A673 (cell line): Measurements from ENCODE around the gene CAPN1.

ENCODE experiments used
- EZH2 ChIP-seq: fragments of 200-600 bp; sonication (generic); IDR thresholded peaks from 2 replicates; pipeline ENCODE4 v1.6.1; 2017; ENCODE audit warnings: borderline replicate concordance, low read depth, mild to moderate bottlenecking, mixed read lengths, antibody characterized with exemption, low read length; ENCODE audit not compliant: poor library complexity, severe bottlenecking
- TF ChIP-seq, protein P1 (sequence below): fragments of 300-800, 200-600 bp; sonication (generic); conservative IDR thresholded peaks from 2 replicates; pipeline ENCODE4 v1.5.1; 2017; ENCODE audit warnings: low read depth, mild to moderate bottlenecking, antibody characterized with exemption, low read length, moderate library complexity, mixed read lengths

DNA sequence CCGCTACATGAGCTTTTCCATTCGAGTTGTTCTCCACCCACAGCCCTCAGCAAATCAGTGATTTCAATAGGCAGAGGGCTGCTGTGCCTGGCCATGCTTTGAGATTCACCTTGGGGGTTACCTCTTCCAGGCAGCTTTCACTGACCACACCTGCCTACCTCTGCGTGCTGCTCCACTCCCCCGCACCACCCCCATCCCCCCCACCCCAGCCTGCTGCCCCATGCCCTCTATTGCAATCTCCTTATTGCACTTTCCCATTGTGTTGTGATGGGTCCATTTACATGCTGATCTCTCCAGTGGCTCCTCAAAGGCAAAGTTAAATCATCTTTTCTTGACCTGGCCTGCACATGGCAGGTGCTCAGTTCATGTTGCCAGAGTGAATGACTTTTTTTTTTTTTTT, 62.1 kb downstream of the CAPN1 start:
- no peak for TF ChIP-seq EZH2
- TF ChIP-seq, protein P1, sequence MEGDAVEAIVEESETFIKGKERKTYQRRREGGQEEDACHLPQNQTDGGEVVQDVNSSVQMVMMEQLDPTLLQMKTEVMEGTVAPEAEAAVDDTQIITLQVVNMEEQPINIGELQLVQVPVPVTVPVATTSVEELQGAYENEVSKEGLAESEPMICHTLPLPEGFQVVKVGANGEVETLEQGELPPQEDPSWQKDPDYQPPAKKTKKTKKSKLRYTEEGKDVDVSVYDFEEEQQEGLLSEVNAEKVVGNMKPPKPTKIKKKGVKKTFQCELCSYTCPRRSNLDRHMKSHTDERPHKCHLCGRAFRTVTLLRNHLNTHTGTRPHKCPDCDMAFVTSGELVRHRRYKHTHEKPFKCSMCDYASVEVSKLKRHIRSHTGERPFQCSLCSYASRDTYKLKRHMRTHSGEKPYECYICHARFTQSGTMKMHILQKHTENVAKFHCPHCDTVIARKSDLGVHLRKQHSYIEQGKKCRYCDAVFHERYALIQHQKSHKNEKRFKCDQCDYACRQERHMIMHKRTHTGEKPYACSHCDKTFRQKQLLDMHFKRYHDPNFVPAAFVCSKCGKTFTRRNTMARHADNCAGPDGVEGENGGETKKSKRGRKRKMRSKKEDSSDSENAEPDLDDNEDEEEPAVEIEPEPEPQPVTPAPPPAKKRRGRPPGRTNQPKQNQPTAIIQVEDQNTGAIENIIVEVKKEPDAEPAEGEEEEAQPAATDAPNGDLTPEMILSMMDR, result no peak
